Ovary (tissue), 3 donors: ENCODE results near the gene GAP43.

Source experiments
- POLR2A ChIP-seq: fragments of 450-650 bp; IDR thresholded peaks from one replicate; pipeline ENCODE4 v1.6.1; 2017; ENCODE audit warnings: antibody characterized with exemption, mild to moderate bottlenecking, moderate library complexity
- TF ChIP-seq, protein P1 (sequence below), 3 donors: fragments of 450-650 bp in 2 of 3; fragments of 200-600 bp in 1 of 3; IDR thresholded peaks; one replicate each; pipeline versions ENCODE4 v1.5.1 to v1.8.0; 2016 to 2022; ENCODE audit warnings: antibody characterized with exemption in 3 of 3, mild to moderate bottlenecking in 1 of 3
- donor health status: DM: no; HTN: no; CAD: no.

DNA sequence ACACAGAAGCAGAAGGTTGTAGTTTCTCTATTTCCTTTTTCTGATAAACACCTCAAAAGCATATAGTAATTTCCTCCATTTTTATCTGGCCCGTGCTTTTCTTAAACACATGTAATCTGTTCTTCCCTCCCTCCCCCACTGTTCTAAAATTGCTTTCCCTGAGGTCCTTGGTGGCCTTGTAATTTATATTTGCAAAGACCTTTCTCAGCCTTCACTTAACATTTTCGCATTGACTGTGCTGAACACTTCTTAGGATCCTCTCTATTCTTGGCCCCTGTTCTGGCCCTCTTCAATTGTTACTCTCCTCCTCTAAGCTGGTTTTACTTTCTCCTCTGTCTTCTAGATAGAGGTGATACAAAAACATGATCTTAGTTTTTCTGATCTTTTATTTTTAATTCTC lies 28.3 kb downstream of the GAP43 start:
- TF ChIP-seq POLR2A, result no peak
- TF ChIP-seq, protein P1, sequence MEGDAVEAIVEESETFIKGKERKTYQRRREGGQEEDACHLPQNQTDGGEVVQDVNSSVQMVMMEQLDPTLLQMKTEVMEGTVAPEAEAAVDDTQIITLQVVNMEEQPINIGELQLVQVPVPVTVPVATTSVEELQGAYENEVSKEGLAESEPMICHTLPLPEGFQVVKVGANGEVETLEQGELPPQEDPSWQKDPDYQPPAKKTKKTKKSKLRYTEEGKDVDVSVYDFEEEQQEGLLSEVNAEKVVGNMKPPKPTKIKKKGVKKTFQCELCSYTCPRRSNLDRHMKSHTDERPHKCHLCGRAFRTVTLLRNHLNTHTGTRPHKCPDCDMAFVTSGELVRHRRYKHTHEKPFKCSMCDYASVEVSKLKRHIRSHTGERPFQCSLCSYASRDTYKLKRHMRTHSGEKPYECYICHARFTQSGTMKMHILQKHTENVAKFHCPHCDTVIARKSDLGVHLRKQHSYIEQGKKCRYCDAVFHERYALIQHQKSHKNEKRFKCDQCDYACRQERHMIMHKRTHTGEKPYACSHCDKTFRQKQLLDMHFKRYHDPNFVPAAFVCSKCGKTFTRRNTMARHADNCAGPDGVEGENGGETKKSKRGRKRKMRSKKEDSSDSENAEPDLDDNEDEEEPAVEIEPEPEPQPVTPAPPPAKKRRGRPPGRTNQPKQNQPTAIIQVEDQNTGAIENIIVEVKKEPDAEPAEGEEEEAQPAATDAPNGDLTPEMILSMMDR (IDR thresholded peaks at IDR 0.05), result no peak
